Measurements from ENCODE around the gene PRUNE1. TPM values are rescaled to one million over a fixed set of nuclear protein-coding genes. Genes with fewer than 3 reads are reported as not detected.
A peak's percentile ranks its signal among the peaks of the same experiment; 100 is the strongest.

The PRUNE1 gene
- total RNA-seq, 4 donors from 2014 or later, result 12.9 to 30.7 (median 22.9) TPM

- no peak for TF ChIP-seq POLR2A (IDR thresholded peaks at IDR 0.05)
- TF ChIP-seq CTCF (IDR thresholded peaks at IDR 0.05), result no peak
- 53 to 57% methylated on average over 4 of the region's 4 CpGs for WGBS, 2 donors
- intact Hi-C loops (cut with DNase I; ENCODE audit: low total_unique reads), result no loop called here
- DNase-seq (ENCODE audit: low spot score in 2 of 2), result no peak
- H3K4me3 ChIP-seq (ENCODE audit: low read depth, poor library complexity, severe bottlenecking), result no peak overlapping the region
Measured at GRCh38 chr1:151011154-151011850, 3.1 kb downstream of the PRUNE1 start.

GRCh38 chr1:151012684-151013471 is 4.6 kb downstream of the PRUNE1 start:
- TF ChIP-seq POLR2A (IDR thresholded peaks at IDR 0.05) (no peak), CTCF (IDR thresholded peaks at IDR 0.05) (no peak)
- WGBS, 2 donors, result 93 to 96% methylated on average over 14 of the region's 14 CpGs
- intact Hi-C loops (cut with DNase I; ENCODE audit: low total_unique reads), result no loop called here
- H3K4me3 ChIP-seq (ENCODE audit: low read depth, poor library complexity, severe bottlenecking), result no peak overlapping the region
- DNase-seq (ENCODE audit: low spot score in 2 of 2), result no peak

DNA sequence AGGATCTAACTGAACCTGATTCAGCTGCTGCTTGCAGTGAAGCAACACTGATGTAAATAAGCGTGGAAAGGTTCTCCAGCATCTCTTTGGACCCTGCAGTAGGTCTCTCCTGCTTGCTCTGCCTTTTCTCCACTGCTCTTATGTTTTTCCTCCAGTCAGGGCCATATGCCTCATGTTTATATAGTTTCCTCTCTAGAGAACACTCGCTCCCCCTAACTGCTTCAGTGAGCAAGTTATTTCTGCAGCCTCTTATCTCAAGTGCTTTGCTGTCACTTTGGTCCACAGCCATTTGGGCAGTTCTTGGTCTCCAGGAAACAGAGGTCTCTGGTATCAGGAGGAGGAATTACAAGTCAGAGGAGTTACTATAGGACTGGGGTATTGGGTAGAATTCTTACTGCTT is 5.3 kb downstream of the PRUNE1 start:
- DNase-seq (ENCODE audit: low spot score in 2 of 2), result no peak
- no peak for TF ChIP-seq CTCF (IDR thresholded peaks at IDR 0.05)
- 78 to 81% methylated on average over 2 of the region's 2 CpGs for WGBS, 2 donors
- intact Hi-C loops (cut with DNase I; ENCODE audit: low total_unique reads), result no loop called here
- no peak overlapping the region for H3K4me3 ChIP-seq (ENCODE audit: low read depth, poor library complexity, severe bottlenecking)

GRCh38 chr1:151024540-151025146 is 16.4 kb downstream of the PRUNE1 start:
- WGBS, 2 donors, result 23 to 26% methylated on average over 6 of the region's 6 CpGs
- TF ChIP-seq CTCF (IDR thresholded peaks at IDR 0.05) (peak in 1 of 3 donors; percentile 13), POLR2A (IDR thresholded peaks at IDR 0.05) (no peak)
- intact Hi-C loops (cut with DNase I; ENCODE audit: low total_unique reads), result loop anchor here (5.0 kb wide), 1 partner anchor 133 kb away; the partner anchor contains the start of gene TNFAIP8L2
- H3K4me3 ChIP-seq (ENCODE audit: low read depth, poor library complexity, severe bottlenecking), result no peak overlapping the region
- peak; percentile 73 to 93 for DNase-seq (ENCODE audit: low spot score in 2 of 2)

- no peak for TF ChIP-seq CTCF (IDR thresholded peaks at IDR 0.05)
- TF ChIP-seq POLR2A (IDR thresholded peaks at IDR 0.05), result no peak
- intact Hi-C loops (cut with DNase I; ENCODE audit: low total_unique reads), result no loop called here
- DNase-seq (ENCODE audit: low spot score in 2 of 2), result no peak
- H3K4me3 ChIP-seq (ENCODE audit: low read depth, poor library complexity, severe bottlenecking), result no peak overlapping the region
Measured at GRCh38 chr1:151026460-151026859, 18.2 kb downstream of the PRUNE1 start.
